ENCODE results near the gene CDH13. TPM values are rescaled to one million over a fixed set of nuclear protein-coding genes. Genes with fewer than 3 reads are reported as not detected.

CDH13 gene
- total and polyA plus RNA-seq, 10 of the 15 experiments (the other 5 are each of a cell fraction or from before 2014, with no cell fraction given): under 0.01 to 0.05 TPM; not detected in 8

- TF ChIP-seq, protein P1, sequence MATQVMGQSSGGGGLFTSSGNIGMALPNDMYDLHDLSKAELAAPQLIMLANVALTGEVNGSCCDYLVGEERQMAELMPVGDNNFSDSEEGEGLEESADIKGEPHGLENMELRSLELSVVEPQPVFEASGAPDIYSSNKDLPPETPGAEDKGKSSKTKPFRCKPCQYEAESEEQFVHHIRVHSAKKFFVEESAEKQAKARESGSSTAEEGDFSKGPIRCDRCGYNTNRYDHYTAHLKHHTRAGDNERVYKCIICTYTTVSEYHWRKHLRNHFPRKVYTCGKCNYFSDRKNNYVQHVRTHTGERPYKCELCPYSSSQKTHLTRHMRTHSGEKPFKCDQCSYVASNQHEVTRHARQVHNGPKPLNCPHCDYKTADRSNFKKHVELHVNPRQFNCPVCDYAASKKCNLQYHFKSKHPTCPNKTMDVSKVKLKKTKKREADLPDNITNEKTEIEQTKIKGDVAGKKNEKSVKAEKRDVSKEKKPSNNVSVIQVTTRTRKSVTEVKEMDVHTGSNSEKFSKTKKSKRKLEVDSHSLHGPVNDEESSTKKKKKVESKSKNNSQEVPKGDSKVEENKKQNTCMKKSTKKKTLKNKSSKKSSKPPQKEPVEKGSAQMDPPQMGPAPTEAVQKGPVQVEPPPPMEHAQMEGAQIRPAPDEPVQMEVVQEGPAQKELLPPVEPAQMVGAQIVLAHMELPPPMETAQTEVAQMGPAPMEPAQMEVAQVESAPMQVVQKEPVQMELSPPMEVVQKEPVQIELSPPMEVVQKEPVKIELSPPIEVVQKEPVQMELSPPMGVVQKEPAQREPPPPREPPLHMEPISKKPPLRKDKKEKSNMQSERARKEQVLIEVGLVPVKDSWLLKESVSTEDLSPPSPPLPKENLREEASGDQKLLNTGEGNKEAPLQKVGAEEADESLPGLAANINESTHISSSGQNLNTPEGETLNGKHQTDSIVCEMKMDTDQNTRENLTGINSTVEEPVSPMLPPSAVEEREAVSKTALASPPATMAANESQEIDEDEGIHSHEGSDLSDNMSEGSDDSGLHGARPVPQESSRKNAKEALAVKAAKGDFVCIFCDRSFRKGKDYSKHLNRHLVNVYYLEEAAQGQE (IDR thresholded peaks at IDR 0.05; ENCODE audit: low read depth, low read length): no peak; the same call in 1 of the 2 replicates
- TF ChIP-seq ZNF207 (IDR thresholded peaks at IDR 0.05; ENCODE audit: borderline replicate concordance) (no peak), RUNX3 (IDR thresholded peaks at IDR 0.05; ENCODE audit: low read length) (peak; percentile 99), NFIC (IDR thresholded peaks at IDR 0.05; ENCODE audit: low read depth, low read length) (peak; percentile 99), TCF12 (IDR thresholded peaks at IDR 0.05; ENCODE audit: low read depth, low read length) (peak; percentile 62; the same call in 1 of the 2 replicates), CBFB (IDR thresholded peaks at IDR 0.05; ENCODE audit: low read depth) (peak; percentile 90; the same call in 1 of the 2 replicates), SRF (IDR thresholded peaks at IDR 0.05; ENCODE audit: low read depth in 2 of 2, low read length in 2 of 2) (peak in 1 of 2 experiments; percentile 88; a peak in 2 of 4 replicates), MYB (IDR thresholded peaks at IDR 0.05; ENCODE audit: borderline replicate concordance, low read depth, low read length) (no peak), NFYB (IDR thresholded peaks at IDR 0.05; ENCODE audit: insufficient read depth, low read depth, low read length) (0 out of 2 replicates have a peak, but pooled peaks have one; percentile 10), PML (IDR thresholded peaks at IDR 0.05; ENCODE audit: low read length) (peak; percentile 80), KDM1A (IDR thresholded peaks at IDR 0.05; ENCODE audit: borderline replicate concordance) (no peak), MXI1 (IDR thresholded peaks at IDR 0.05; ENCODE audit: low read depth, low read length) (peak; percentile 33; the same call in 1 of the 2 replicates), CHD1 (IDR thresholded peaks at IDR 0.05; ENCODE audit: low read depth, low read length) (no peak), RB1 (IDR thresholded peaks at IDR 0.05; ENCODE audit: borderline replicate concordance) (no peak), SIN3A (IDR thresholded peaks at IDR 0.05; ENCODE audit: low read depth, low read length) (no peak), SP1 (IDR thresholded peaks at IDR 0.05; ENCODE audit: low read depth, low read length) (peak; percentile 76), DPF2 (IDR thresholded peaks at IDR 0.05) (peak; percentile 86), POU2F2 (IDR thresholded peaks at IDR 0.05; ENCODE audit: borderline replicate concordance, low read depth, low read length) (peak; percentile 88; the same call in 2 of the 3 replicates), CBX3 (IDR thresholded peaks at IDR 0.05; ENCODE audit: borderline replicate concordance, low read depth) (no peak), ASH2L (IDR thresholded peaks at IDR 0.05; ENCODE audit: borderline replicate concordance, low read depth) (peak; percentile 92; the same call in 1 of the 2 replicates)
- TF ChIP-seq, protein P2, sequence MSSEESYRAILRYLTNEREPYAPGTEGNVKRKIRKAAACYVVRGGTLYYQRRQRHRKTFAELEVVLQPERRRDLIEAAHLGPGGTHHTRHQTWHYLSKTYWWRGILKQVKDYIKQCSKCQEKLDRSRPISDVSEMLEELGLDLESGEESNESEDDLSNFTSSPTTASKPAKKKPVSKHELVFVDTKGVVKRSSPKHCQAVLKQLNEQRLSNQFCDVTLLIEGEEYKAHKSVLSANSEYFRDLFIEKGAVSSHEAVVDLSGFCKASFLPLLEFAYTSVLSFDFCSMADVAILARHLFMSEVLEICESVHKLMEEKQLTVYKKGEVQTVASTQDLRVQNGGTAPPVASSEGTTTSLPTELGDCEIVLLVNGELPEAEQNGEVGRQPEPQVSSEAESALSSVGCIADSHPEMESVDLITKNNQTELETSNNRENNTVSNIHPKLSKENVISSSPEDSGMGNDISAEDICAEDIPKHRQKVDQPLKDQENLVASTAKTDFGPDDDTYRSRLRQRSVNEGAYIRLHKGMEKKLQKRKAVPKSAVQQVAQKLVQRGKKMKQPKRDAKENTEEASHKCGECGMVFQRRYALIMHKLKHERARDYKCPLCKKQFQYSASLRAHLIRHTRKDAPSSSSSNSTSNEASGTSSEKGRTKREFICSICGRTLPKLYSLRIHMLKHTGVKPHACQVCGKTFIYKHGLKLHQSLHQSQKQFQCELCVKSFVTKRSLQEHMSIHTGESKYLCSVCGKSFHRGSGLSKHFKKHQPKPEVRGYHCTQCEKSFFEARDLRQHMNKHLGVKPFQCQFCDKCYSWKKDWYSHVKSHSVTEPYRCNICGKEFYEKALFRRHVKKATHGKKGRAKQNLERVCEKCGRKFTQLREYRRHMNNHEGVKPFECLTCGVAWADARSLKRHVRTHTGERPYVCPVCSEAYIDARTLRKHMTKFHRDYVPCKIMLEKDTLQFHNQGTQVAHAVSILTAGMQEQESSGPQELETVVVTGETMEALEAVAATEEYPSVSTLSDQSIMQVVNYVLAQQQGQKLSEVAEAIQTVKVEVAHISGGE (CRISPR knock-in tag; IDR thresholded peaks at IDR 0.05): no peak
- TF ChIP-seq, protein P3, sequence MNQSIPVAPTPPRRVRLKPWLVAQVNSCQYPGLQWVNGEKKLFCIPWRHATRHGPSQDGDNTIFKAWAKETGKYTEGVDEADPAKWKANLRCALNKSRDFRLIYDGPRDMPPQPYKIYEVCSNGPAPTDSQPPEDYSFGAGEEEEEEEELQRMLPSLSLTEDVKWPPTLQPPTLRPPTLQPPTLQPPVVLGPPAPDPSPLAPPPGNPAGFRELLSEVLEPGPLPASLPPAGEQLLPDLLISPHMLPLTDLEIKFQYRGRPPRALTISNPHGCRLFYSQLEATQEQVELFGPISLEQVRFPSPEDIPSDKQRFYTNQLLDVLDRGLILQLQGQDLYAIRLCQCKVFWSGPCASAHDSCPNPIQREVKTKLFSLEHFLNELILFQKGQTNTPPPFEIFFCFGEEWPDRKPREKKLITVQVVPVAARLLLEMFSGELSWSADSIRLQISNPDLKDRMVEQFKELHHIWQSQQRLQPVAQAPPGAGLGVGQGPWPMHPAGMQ (IDR thresholded peaks at IDR 0.05; ENCODE audit: borderline replicate concordance): no peak
These were observed 27.1 kb downstream of the CDH13 start (continued) for GRCh38 chr16:82653550-82654511.
